Midbrain (tissue), 1 donor: ENCODE results near the gene GCSAM.
A peak's percentile ranks its signal among the peaks of the same experiment; 100 is the strongest.

ENCODE experiments used
- DNase-seq: peaks from one replicate; lab custom pipeline; 2025; lab: John Stamatoyannopoulos, UW

GCSAM gene

GRCh38 chr3:112104774-112105173 lies 28.3 kb downstream of the GCSAM start:
- no peak for DNase-seq

- no peak for DNase-seq
Observed at GRCh38 chr3:112101916-112102315, 31.1 kb downstream of the GCSAM start.

GRCh38 chr3:112097378-112097777 lies 35.7 kb downstream of the GCSAM start:
- no peak for DNase-seq

- no peak for DNase-seq
Observed at GRCh38 chr3:112096176-112096575, 36.9 kb downstream of the GCSAM start.

GRCh38 chr3:112095731-112096130 lies 37.3 kb downstream of the GCSAM start:
- DNase-seq: no peak

- no peak for DNase-seq
Observed at GRCh38 chr3:112093180-112093522, 39.9 kb downstream of the GCSAM start.

- DNase-seq: no peak
Observed at GRCh38 chr3:112092496-112093179, 40.4 kb downstream of the GCSAM start.

- no peak for DNase-seq
Observed at GRCh38 chr3:112090887-112091586, 42.0 kb downstream of the GCSAM start.

GRCh38 chr3:112089956-112090886 lies 42.8 kb downstream of the GCSAM start:
- DNase-seq: no peak

- DNase-seq: no peak
Observed at GRCh38 chr3:112088944-112089343, 44.1 kb downstream of the GCSAM start.

GRCh38 chr3:112087746-112088145 lies 45.3 kb downstream of the GCSAM start:
- no peak for DNase-seq

GRCh38 chr3:112086875-112087524 lies 46.0 kb downstream of the GCSAM start:
- no peak for DNase-seq

- DNase-seq: peak; percentile 36
Observed at GRCh38 chr3:112086076-112086854, 46.8 kb downstream of the GCSAM start, which contains the start of gene C3orf52. C3orf52 (plus strand) TSS chr3:112086389; CDS start chr3:112086408, 19 bp downstream.

GRCh38 chr3:112085735-112086075 lies 47.3 kb downstream of the GCSAM start:
- DNase-seq: no peak

- no peak for DNase-seq
Observed at GRCh38 chr3:112084980-112085705, 47.9 kb downstream of the GCSAM start.

GRCh38 chr3:112083239-112083638 lies 49.8 kb downstream of the GCSAM start:
- no peak for DNase-seq

GRCh38 chr3:112078125-112079083 lies 54.6 kb downstream of the GCSAM start:
- no peak for DNase-seq

GRCh38 chr3:112074616-112075497 lies 58.2 kb downstream of the GCSAM start:
- DNase-seq: no peak
